ENCODE results near the gene BBS2. TPM values are rescaled to one million over a fixed set of nuclear protein-coding genes. Genes with fewer than 3 reads are reported as not detected.

Gene BBS2
- total RNA-seq, 3 donors from 2014 or later, result 42.6 to 80.5 (median 56.2) TPM

- no peaks in the 10 kb centered on the region for H3K36me3 ChIP-seq
- H3K27ac ChIP-seq, result no peak overlapping the region
- DNase-seq (ENCODE audit: low spot score in 2 of 2), result no peak
- H3K4me3 ChIP-seq, result no peak overlapping the region
- TF ChIP-seq CTCF (IDR thresholded peaks at IDR 0.05) (no peak), POLR2A (IDR thresholded peaks at IDR 0.05) (no peak), POLR2AphosphoS5 (IDR thresholded peaks at IDR 0.05) (no peak)
- no peaks in the 10 kb centered on the region for H3K27me3 ChIP-seq
- no peaks in the 10 kb centered on the region for H3K9me3 ChIP-seq
- H3K4me1 ChIP-seq, result peaks cover 0 to under 1% of the 10 kb centered on the region in 2 donors
- intact Hi-C loops (cut with DNase I; ENCODE audit: low total_unique reads), result no loop called here
Measured at GRCh38 chr16:56513091-56513490, 6.7 kb downstream of the BBS2 start.

- Histone ChIP-seq H3K27ac (no peak overlapping the region), H3K36me3 (no peaks in the 10 kb centered on the region), H3K9me3 (no peaks in the 10 kb centered on the region), H3K4me3 (no peak overlapping the region), H3K27me3 (no peaks in the 10 kb centered on the region), H3K4me1 (no peaks in the 10 kb centered on the region)
- no peak for DNase-seq (ENCODE audit: low spot score in 2 of 2)
- TF ChIP-seq POLR2AphosphoS5 (IDR thresholded peaks at IDR 0.05) (no peak), POLR2A (IDR thresholded peaks at IDR 0.05) (no peak), CTCF (IDR thresholded peaks at IDR 0.05) (no peak)
- intact Hi-C loops (cut with DNase I; ENCODE audit: low total_unique reads), result no loop called here
Measured at GRCh38 chr16:56512025-56512424, 7.8 kb downstream of the BBS2 start.

- H3K36me3 ChIP-seq, result no peaks in the 10 kb centered on the region
- DNase-seq (ENCODE audit: low spot score in 2 of 2), result no peak
- H3K4me3 ChIP-seq, result no peak overlapping the region
- no peak overlapping the region for H3K27ac ChIP-seq
- H3K27me3 ChIP-seq, result no peaks in the 10 kb centered on the region
- TF ChIP-seq CTCF (IDR thresholded peaks at IDR 0.05) (no peak), POLR2AphosphoS5 (IDR thresholded peaks at IDR 0.05) (no peak), POLR2A (IDR thresholded peaks at IDR 0.05) (no peak)
- intact Hi-C loops (cut with DNase I; ENCODE audit: low total_unique reads), result no loop called here
- no peaks in the 10 kb centered on the region for H3K9me3 ChIP-seq
- peaks cover 0 to 10% of the 10 kb centered on the region in 2 donors for H3K4me1 ChIP-seq
Measured at GRCh38 chr16:56510544-56510943, 9.3 kb downstream of the BBS2 start.

- H3K4me1 ChIP-seq, result peaks cover 0 to 10% of the 10 kb centered on the region in 2 donors
- H3K9me3 ChIP-seq, result no peaks in the 10 kb centered on the region
- no peak for TF ChIP-seq POLR2A (IDR thresholded peaks at IDR 0.05)
- no peak for DNase-seq (ENCODE audit: low spot score in 2 of 2)
- no peaks in the 10 kb centered on the region for H3K27me3 ChIP-seq
- intact Hi-C loops (cut with DNase I; ENCODE audit: low total_unique reads), result no loop called here
- H3K4me3 ChIP-seq, result no peak overlapping the region
- H3K27ac ChIP-seq, result peak overlapping the region; percentile 31 to 64
- peaks cover 3% of the 10 kb centered on the region for H3K36me3 ChIP-seq
Measured at GRCh38 chr16:56506941-56507340, 12.9 kb downstream of the BBS2 start.

GRCh38 chr16:56505181-56505580 is 14.6 kb downstream of the BBS2 start:
- H3K27ac ChIP-seq, result peak overlapping the region in 1 of 2 donors; percentile 11
- H3K4me3 ChIP-seq, result no peak overlapping the region
- peaks cover 0 to 10% of the 10 kb centered on the region in 2 donors for H3K4me1 ChIP-seq
- TF ChIP-seq CTCF (IDR thresholded peaks at IDR 0.05) (no peak), POLR2A (IDR thresholded peaks at IDR 0.05) (no peak), POLR2AphosphoS5 (IDR thresholded peaks at IDR 0.05) (no peak)
- peaks cover 5% of the 10 kb centered on the region for H3K36me3 ChIP-seq
- H3K27me3 ChIP-seq, result no peaks in the 10 kb centered on the region
- intact Hi-C loops (cut with DNase I; ENCODE audit: low total_unique reads), result no loop called here
- no peaks in the 10 kb centered on the region for H3K9me3 ChIP-seq
- no peak for DNase-seq (ENCODE audit: low spot score in 2 of 2)

- Histone ChIP-seq H3K27me3 (no peaks in the 10 kb centered on the region), H3K4me3 (no peak overlapping the region), H3K27ac (no peak overlapping the region), H3K4me1 (no peaks in the 10 kb centered on the region), H3K9me3 (no peaks in the 10 kb centered on the region), H3K36me3 (peaks cover 2% of the 10 kb centered on the region)
- TF ChIP-seq POLR2A (IDR thresholded peaks at IDR 0.05) (no peak), POLR2AphosphoS5 (IDR thresholded peaks at IDR 0.05) (no peak), CTCF (IDR thresholded peaks at IDR 0.05) (no peak)
- DNase-seq (ENCODE audit: low spot score in 2 of 2), result no peak
- intact Hi-C loops (cut with DNase I; ENCODE audit: low total_unique reads), result no loop called here
Measured at GRCh38 chr16:56493815-56494214, 26.0 kb downstream of the BBS2 start.
